KG1 (cell line): ENCODE measurements around the gene HSPH1.
"Not testable (repeated sequence)": the region's sequence is repeated elsewhere in the genome, so short reads cannot be mapped to it uniquely, and the experiment has no call there.

ENCODE experiments used
- DNase-seq: peaks from one replicate; lab custom pipeline; 2025; lab: John Stamatoyannopoulos, UW

The HSPH1 gene

DNA sequence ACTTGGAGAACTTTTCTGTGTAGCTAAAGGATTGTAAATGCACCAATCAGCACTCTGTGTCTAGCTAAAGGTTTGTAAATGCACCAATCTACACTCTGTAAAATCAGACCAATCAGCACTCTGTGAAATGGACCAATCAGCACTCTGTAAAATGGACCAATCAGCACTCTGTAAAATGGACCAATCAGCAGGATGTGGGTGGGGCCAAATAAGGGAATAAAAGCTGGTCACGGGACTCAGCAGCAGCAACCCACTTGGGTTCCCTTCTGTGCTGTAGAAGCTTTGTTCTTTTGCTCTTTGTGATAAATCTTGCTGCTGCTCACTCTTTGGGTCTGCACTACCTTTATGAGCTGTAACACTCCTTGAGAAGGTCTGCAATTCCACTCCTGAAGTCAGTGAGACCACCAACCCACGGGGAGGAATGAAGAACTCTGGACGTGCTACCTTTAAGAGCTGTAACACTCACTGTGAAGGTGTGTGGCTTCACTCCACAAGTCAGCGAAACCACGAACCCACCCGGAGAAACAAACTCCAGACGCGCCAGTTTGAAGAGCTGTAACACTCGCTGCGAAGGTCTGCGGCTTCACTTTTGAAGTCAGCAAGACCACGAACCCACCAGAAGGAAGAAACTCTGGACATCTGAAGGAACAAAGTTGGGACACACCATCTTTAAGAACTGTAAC is 16.2 kb upstream of the HSPH1 start:
- not testable (repeated sequence) for DNase-seq

DNA sequence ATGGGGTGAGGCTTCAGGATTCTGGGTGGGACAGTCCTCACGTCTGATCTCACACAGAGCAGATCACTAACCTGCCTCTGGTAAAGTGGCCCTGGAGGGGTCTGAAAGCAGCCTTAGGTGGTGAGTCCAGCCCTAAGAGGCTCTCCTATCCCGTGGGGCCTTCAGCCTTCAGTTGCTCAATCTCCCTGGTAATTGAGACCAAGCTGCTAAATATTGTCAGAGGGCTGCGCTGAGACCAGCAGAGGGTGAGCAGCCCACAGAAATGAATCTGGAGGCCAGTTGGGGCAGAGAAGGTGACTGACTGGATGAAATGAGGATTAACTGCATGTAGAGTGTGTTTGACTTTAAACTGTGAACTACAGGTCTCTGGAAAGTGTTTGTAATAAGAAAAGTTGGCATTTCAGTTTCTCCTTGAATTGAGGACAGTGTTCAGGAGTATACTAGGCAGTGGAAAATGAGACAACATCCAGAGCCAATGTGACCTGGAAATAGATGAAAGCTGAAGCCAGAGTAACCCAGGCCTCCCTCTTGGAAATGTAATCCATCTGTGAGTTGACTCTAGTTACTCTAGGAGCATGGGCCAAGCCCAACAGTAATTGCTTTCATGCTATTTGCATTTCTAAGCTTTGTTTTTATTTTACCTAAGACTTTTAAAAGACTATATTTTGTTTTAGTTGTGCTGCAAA is 14.3 kb upstream of the HSPH1 start:
- DNase-seq: no peak

DNA sequence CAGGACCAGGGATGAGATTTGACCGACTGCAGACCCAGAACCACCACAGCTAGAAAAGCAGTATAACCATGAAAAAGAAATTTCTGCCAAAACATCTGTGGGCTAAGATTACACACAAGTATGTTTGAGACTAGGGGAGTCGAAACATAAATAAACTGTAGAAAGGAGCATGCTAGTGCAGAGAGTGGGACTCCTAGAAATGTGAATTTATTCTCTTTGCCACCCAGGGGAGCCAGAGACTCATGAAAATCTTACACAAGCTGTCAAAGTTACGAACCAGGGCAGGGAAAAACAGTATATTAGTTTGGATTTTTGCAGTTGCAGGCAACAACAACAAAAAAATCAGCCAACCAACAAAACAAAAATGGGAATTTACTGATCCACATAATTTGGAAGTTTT is 12.3 kb upstream of the HSPH1 start:
- no peak for DNase-seq

DNA sequence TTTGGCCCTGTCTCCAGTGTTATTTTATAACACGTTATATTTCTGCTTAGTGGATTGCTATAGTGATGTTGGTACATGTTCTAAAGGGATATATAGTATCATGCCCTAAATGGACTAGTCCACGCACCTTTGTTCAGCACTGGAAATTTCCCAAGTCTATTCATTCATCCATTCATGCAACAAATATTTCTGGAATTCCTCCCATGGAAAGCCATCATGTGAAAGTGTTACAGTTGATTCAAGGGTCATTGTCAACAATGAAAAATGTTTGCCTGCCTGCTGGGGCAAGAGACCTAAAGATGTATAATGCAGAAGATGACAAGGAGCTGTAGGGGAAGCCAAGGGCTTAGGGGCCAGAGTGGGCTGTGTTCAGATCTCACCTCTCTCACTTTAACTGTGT is 10.8 kb upstream of the HSPH1 start:
- DNase-seq: no peak

DNA sequence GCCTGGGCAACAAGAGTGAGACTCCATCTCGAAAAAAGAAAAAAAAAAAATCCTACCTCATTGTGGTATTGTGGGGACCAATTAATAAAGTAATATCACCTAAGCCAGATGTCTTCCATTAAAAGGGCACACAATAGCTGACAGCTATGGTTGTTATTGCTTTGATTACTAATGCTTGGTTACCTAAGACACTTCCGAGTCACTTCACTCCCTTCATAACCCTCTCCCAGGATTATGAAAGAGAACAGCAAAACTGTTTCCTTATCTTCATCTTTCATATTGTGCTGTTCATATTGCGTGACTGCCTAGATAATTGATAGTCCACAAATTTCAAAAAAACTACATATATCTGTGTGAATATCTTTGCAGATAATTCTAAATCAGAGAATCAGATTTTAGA is 10.3 kb upstream of the HSPH1 start:
- DNase-seq: no peak

DNA sequence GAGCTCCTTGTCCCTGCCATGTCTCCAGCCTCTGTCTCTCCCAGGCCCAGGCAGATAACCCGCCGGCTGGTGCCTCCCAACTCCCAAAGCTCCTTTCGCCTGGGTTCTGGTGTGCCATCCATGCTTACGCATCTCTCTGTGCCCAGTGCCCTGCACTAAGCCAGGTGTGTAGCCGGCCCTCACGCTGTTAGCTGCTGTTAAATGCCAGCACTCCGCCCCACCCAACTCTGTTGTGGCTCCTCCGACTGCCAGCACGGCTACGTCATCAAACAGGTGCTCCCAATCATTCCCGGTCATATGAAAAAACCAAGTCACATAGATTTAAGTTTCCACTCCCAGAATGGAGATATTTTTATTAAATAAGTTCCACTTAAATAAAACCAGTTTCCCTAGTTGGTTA is 7.0 kb upstream of the HSPH1 start:
- DNase-seq: no peak

DNA sequence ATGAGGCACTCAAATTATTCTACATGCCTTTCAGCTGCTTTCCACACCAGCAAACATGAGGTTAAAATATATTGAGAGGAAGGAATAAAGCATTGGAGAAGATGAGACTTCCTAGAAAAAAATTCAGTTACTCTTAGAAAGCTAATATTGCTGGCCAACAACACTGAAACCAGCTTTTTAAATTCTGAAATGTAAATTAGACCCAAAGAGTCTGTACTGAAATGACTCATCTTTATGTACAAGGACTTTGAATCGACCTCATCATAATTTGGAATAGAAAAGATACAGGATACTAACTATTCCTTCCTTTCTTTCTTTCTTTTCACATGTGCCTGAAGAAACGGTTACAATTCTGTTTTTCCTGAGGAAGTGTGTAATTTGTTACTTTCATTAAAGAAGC is 6.5 kb upstream of the HSPH1 start:
- DNase-seq: no peak

DNA sequence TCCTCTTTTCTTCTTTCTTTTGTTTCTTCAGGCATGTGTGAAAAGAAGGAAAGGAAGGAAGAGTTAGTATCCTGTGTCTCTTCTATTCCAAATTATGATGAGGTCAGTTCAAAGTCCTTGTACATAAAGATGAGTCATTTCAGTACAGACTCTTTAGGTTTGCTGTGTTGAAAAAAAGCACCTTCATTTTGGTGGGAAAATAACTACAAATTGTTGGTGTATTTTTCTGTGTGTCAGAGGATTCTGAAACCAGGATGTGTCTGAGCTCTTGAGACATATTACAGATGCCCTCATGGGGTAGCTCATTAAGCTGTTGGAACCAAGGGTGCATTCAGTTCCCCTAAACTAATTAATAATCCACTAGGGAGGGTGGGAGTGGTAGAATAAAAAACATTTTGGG is 5.8 kb upstream of the HSPH1 start:
- DNase-seq: no peak

DNA sequence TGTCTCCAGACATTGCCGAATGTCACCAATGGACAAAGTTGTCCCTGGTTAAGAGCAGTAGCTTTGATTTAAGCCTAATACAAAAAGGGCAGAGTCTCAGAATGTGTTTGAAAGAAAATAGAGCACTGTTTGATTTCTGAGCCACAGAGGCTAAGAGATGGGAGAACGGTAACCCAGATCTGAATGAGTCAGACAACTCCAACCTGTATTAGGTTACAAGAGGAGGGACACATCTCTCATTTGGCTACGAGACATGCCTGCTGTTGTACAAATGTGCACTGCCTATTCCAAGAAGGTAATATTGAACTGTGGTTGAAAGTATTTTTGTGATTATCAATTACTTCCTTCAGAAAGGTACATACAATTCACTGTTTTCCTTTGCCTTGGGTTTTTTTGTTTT is 4.9 kb upstream of the HSPH1 start:
- no peak for DNase-seq

DNA sequence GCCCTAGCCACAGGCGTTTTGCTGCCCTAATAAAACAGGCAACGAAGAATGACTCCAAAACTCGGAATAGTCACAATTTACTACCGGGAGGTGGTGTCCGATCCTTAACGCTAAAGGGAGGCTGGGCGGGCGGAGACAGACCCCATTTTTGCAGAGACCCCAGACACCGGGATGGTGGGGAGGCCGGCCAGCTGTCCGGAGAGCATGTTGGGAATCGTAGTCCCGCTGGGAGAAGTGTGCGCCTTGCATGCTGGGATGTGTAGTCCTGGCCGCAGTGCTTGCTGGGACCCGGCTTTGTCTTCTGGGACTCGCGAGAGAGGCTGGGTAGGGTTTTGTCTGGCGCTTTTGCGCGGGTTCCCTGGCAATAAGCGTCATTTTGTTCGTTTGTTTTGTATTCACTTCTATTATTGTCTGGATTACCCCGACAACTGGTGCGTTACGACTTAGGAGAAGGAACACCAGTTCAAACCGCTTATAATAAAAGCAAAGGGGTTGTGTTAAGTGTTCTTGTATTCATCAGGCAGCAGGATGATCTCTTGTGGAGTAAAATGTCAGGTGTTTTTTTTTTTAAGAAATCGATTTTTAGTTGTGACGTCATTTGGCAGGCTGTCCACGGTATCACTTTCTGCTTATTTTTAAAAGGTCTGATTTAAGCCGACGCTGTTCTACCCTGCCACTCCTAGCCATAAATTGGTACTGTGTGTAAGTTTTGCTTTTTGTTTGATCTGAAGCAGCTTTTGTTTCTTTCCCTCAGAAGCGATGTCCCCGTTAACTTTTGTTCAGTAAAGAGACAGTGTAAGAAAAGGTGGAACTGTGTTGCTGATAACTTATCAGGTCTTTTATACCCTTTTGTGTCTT is 676 bp upstream of the HSPH1 start:
- DNase-seq: peak; percentile 98

DNA sequence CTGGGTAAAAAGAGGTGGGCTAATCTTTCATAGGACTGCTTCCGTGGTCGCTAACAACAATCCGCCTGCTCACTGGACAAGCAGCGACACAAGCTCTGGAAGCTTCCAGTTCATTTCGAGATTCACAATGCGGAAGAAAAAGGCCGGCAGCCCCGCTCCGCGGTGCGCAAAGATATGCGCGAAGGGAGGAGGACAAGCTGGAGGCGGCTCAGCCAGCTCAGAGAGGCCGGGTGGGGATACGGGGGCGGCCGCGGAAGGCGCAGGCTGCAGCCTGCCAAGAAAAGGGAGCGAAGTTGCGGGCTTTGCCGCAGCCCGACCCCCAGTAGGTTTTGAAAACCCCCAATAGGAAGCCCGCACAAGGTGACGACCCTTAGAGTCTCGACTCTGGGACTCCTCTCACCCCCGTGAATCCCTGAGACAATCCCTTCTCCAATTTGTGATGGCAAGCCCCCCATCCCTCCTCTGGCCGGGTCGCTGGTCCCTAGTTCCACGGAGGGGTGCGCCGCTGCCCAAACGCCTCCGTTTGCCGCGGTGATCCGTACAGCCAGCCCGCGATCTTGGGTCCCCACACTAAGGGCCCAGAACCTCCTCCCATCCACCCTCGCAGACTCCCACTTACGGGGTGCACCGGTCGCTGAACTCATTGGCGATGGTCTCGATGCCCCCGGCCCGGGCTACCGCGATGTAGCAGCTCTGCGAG is 697 bp downstream of the HSPH1 start:
- peak; percentile 52 for DNase-seq

DNA sequence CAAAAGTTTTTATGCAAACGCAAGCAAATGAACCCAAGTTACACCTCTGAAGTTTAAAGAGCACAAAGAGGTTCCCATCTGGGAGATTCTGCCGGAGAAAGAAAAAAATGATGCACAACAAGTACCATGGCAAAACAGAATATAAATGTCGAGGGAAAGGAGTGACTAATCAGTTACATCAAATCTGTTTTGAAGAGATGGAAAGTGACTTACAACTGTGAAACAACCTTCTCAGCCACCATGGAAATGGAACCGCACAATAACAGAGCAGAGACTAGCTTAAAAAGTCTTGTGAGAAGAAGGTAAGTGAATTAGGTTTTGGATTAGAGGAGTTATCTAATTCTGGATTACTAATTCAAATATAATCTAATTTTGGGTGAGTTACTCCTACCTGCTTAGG is 2.4 kb downstream of the HSPH1 start:
- DNase-seq: no peak

DNA sequence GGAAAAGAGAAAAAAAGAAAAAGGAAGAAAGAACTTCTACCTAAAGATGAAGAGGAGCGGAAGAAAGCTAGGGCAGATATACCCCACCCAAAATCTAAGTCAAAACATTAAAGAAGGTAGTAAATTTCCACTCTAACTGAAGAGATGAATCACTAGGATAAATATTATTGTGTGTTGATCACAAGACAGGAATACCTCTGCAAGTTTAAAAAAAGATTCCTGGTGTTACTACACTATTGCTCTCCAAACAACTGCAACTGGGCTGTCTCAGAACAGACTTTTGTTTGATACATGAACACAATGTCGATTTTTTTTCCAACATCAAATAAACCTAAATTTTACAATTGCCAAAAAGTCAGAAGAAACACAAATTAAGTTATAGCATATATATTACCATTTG is 6.8 kb downstream of the HSPH1 start:
- DNase-seq: no peak

DNA sequence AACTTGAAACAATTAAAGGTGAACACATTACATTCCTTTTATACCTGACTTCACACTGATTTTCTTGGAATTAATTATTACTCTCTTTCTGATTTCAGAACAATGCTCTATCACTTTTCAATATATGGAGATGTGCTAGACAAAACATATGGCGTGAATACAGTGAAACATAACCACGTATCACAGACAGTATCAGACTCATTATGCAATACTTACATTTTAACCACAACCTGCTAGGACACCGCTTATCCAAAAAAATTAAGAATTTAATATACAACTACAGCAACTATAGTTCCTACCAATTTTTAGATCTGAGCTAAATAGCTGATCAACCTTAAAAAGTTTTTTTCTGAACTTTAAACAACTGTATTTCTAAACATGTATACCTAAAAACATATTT is 9.9 kb downstream of the HSPH1 start:
- no peak for DNase-seq

DNA sequence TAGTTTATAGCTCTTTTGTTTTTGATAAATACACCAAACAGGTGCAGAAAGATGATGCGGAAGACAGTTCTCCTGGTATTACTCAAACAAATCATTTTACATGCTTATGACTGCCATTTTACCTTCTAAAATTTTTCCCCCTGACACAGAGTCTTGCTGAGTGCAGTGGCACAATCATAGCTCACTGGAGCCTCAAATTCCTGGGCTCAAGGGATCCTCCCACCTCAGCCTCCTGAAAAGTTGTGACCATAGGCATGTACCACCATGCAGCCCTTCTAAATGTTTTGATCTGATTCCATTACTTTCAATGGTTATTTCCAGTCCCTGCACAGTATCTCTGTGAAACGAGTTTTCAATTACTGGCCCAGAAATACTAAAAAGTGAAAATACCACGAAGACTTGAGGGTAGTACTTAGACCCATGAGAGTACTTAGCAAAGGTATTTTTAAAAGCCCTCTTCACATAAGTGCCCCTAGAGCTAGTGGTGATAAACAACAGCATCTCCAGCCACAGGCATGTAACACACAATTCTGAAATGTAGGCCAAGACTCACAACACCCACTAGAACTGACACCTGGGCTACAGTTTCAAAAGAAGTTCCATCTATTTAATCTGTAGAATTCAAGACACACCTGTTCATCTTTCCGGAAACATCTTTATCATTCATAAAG is 11.3 kb downstream of the HSPH1 start:
- DNase-seq: no peak

DNA sequence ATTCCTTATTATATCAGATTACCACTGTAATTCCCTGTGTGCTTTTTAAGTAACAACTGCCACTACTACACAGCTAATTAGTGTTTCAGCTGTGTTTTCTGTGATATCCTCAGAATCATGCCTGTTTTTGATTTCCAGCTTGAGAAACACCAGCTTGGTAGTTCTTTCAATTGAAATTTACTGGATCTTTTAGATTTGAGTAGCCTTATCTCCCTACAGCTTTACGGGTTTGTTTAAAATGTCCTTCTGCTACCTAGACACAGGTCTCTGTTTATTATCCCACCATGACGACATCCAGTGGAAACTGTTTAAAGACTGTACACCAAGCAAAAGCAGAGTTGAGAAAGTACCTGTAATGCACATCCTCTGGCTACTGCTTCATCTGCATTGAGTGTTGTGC is 12.1 kb downstream of the HSPH1 start:
- DNase-seq: no peak

DNA sequence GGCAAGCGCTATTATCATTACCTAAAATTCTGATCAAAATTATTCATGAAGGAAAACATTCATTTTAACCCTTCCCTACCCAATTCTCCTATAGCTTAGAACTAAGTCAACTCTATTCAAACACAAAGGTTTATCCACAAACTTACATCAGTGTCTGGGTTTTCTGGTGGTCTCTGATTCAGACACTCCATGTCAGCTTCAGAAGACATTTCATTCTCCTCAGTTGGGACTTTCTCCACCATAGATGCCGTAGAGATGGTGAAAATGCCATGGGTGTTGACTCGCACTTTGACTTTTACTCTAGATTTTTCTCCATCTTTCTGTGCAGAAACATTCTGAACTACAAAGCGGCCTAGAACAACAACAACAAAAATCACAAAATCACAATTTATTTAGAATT is 16.3 kb downstream of the HSPH1 start:
- DNase-seq: no peak

DNA sequence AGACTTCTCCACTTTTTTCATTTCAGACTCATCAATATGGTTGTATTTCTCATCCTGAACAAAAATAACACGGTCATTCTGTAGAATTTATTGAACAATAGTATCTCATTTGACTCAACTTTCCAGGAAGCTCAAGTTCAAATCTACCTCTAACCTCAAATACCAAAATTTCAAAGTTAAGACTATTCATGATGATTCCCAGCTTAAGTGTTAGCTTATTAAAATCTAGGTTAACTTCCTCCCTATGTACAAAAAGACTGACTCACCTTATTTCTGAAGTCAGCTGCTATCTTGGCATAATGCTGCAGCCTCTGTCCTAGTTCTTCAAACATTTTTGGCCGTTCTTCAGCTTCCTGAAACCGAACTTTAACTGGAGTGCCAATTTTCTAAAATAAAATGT is 23.2 kb downstream of the HSPH1 start:
- DNase-seq: no peak

DNA sequence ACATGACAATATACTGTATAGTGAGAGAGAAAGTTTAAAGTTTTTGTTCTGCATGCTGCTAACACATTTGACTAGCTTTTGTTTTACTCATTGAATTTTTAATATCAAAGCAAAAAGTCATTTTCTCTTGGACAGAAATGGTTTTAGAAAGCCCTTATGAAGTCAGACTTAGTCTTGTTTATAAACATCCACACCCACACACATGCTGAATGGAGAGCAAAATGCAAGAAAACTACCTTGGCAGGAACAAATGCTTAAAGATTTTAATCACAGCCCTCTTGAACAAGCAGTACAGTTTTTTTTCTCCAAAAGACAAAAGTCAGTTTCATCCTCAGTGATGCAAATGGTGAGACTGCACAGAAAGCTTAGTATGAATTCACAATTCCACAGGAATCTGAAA is 25.0 kb downstream of the HSPH1 start:
- DNase-seq: no peak

DNA sequence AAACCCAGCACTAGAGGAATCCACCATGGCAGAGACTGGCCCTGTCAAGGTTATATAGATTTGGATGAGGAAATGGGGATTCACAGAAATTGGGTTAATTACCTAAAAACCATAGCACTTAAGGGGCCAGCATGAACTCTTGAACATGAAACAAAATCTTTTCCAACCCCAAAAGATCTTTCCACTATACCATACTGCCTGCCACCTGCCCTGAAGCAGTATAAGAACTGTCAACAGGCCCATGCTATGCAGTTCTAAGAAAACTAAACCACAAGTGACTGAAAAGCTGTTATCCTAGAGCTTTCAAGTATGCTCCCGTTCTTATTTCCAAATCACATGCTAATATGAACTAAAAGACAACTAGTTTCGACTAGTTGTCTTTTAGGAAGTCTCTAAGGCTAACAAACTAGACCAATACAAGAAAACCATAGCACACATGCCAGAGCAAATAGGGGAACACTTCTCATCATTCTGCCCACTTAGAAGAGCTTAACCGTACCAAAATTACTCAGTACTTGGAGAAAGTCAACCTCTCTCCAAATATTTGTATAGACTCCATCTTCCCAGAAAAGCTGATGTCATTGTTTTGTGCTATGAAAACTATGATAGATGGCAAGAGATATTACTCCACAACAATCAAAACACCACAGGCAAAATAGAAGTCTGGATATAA is 27.5 kb downstream of the HSPH1 start:
- no peak for DNase-seq

DNA sequence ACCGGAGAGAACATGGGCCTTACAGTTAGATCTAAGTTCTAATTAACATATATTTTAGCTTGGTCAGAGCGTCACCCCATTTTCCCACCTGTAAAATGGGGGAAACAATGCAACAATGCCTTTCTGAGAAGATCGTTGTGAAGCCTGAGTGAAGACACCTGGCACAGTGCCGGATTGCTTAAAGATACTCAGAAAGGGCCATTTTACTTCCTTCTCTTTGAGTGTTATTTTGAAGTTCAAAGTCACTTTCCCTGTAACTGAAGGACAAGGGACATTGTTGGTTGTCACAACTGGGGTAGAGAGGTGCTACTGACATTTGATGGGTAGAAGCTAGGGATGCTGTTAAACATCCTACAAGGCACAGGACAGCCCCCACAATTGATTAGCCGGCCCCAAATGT is 28.1 kb downstream of the HSPH1 start:
- no peak for DNase-seq
